H1 (cell line): ENCODE measurements around the gene PPP1R3F. TPM values are rescaled to one million over a fixed set of nuclear protein-coding genes. Genes with fewer than 3 reads are reported as not detected.

Experiments used
- CTCF ChIA-PET: fragments of 300-600 bp; sonication (Branson Sonifier 250); formaldehyde crosslinking; loops from one replicate; lab custom pipeline; 2021; ENCODE audit not compliant: partially characterized antibody; lab: Charles Lee
- POLR2A ChIA-PET: fragments of 300-600 bp; sonication (Branson Sonifier 250); formaldehyde crosslinking; loops from one replicate; lab custom pipeline; 2021; ENCODE audit warnings: inconsistent platforms; ENCODE audit not compliant: partially characterized antibody; lab: Charles Lee
- DNase-seq, 2 experiments: peaks; one replicate each; pipeline versions ENCODE4 v3.0.0 to v3.0.0-alpha.2; 2010 to 2022; ENCODE audit warnings: low spot score in 2 of 2, low read depth in 1 of 2, mixed read lengths in 1 of 2
- FAIRE-seq: peaks from 2 replicates; lab custom pipeline; 2011; peaks lifted over from hg19 to GRCh38; lab: Jason Lieb, UNC
- H2AFZ ChIP-seq: 2 replicates; pipeline ENCODE4 v1.8.1; 2012; ENCODE audit warnings: low read length, inconsistent platforms
- H2AK5ac ChIP-seq: 2 replicates; pipeline ENCODE4 v1.6.1; 2013; ENCODE audit warnings: low read depth, low read length
- H2BK120ac ChIP-seq: replicated peaks from 2 replicates; pipeline ENCODE3; 2013; ENCODE audit warnings: low read depth, low read length, inconsistent platforms
- H2BK12ac ChIP-seq: 2 replicates; pipeline ENCODE4 v1.6.1; 2013; ENCODE audit warnings: low read depth, low read length
- H2BK15ac ChIP-seq: 2 replicates; pipeline ENCODE4 v1.6.1; 2013; ENCODE audit warnings: low read length
- H2BK20ac ChIP-seq: 2 replicates; pipeline ENCODE4 v1.6.1; 2013; ENCODE audit warnings: low read length
- H2BK5ac ChIP-seq: 2 replicates; pipeline ENCODE4 v1.6.1; 2013; ENCODE audit warnings: low read depth, low read length
- H3K14ac ChIP-seq: 2 replicates; pipeline ENCODE4 v1.6.1; 2013; ENCODE audit warnings: inconsistent platforms; ENCODE audit not compliant: insufficient read length
- H3K18ac ChIP-seq: 2 replicates; pipeline ENCODE4 v1.6.1; 2013; ENCODE audit warnings: low read length; ENCODE audit errors: extremely low read depth
- H3K23ac ChIP-seq: 2 replicates; pipeline ENCODE4 v1.6.1; 2013; ENCODE audit warnings: inconsistent platforms; ENCODE audit not compliant: insufficient read length
- H3K23me2 ChIP-seq: 2 replicates; pipeline ENCODE4 v1.6.1; 2013; ENCODE audit warnings: low read depth, low read length
- H3K27ac ChIP-seq: 2 replicates; pipeline ENCODE4 v1.6.1; 2011; ENCODE audit warnings: low read depth, low read length, inconsistent platforms
- H3K27me3 ChIP-seq, 4 experiments: replicated peaks in 1 of 4; 1 replicate in 1 of 4; 2 replicates in 3 of 4; pipeline versions ENCODE4 v1.6.1 to v1.8.1; 2011 to 2013; ENCODE audit warnings: low read length in 3 of 4, mild to moderate bottlenecking in 3 of 4, inconsistent platforms in 2 of 4, mixed read lengths in 2 of 4, moderate library complexity in 1 of 4; ENCODE audit not compliant: control insufficient read depth in 3 of 4, insufficient read depth in 3 of 4; ENCODE audit errors: extremely low read depth in 1 of 4
- H3K36me3 ChIP-seq, 4 experiments: 2 replicates each; pipeline versions ENCODE4 v1.6.1 to v1.8.1; 2011 to 2013; ENCODE audit warnings: mild to moderate bottlenecking in 4 of 4, low read length in 3 of 4, moderate library complexity in 2 of 4, control low read depth in 1 of 4, inconsistent platforms in 1 of 4; ENCODE audit not compliant: insufficient read depth in 4 of 4, control insufficient read depth in 2 of 4
- H3K4ac ChIP-seq: replicated peaks from 2 replicates; pipeline ENCODE3; 2013; ENCODE audit warnings: low read length, low read depth, mixed read lengths, inconsistent platforms; ENCODE audit not compliant: insufficient read length
- H3K4me1 ChIP-seq, 4 experiments: replicated peaks in 1 of 4; 1 replicate in 1 of 4; 2 replicates in 3 of 4; pipeline versions ENCODE4 v1.6.1 to v1.8.1; 2011 to 2013; ENCODE audit warnings: low read length in 3 of 4, inconsistent platforms in 2 of 4, mixed read lengths in 1 of 4; ENCODE audit not compliant: insufficient read depth in 4 of 4, control insufficient read depth in 3 of 4
- H3K4me2 ChIP-seq, 2 experiments: 2 replicates each; pipeline versions ENCODE4 v1.6.1 to v1.8.1; 2011 to 2013; ENCODE audit warnings: low read depth in 2 of 2, low read length in 2 of 2, control low read depth in 1 of 2, inconsistent platforms in 1 of 2, mild to moderate bottlenecking in 1 of 2; ENCODE audit not compliant: insufficient read depth in 1 of 2
- H3K4me3 ChIP-seq, 4 experiments: fragments of 200-600, 300-600 bp in 1 of 4; sonication (generic), shearing (Covaris generic), sonication (Bioruptor Twin) in 1 of 4; 2 replicates each; pipeline versions ENCODE4 v1.5.1 to v1.8.1; 2011 to 2016; ENCODE audit warnings: low read length in 4 of 4, low read depth in 3 of 4, control low read depth in 2 of 4, inconsistent platforms in 2 of 4, mild to moderate bottlenecking in 2 of 4, mixed read lengths in 1 of 4, moderate library complexity in 1 of 4; ENCODE audit not compliant: insufficient read depth in 2 of 4; ENCODE audit errors: extremely low read depth in 1 of 4
- H3K56ac ChIP-seq: replicated peaks from 2 replicates; pipeline ENCODE3; 2013; ENCODE audit warnings: low read depth, mild to moderate bottlenecking, mixed read lengths, low read length, inconsistent platforms; ENCODE audit not compliant: insufficient read length
- H3K79me1 ChIP-seq: 2 replicates; pipeline ENCODE4 v1.6.1; 2013; ENCODE audit warnings: low read depth, low read length, control low read depth
- H3K79me2 ChIP-seq, 2 experiments: 2 replicates each; pipeline versions ENCODE4 v1.6.1 to v1.8.1; 2012 to 2013; ENCODE audit warnings: low read length in 2 of 2, mild to moderate bottlenecking in 2 of 2, inconsistent platforms in 1 of 2; ENCODE audit not compliant: insufficient read depth in 2 of 2, control insufficient read depth in 1 of 2
- H3K9ac ChIP-seq, 4 experiments: replicated peaks in 1 of 4; 1 replicate in 1 of 4; 2 replicates in 3 of 4; pipeline versions ENCODE4 v1.6.1 to v1.8.1; 2011 to 2013; ENCODE audit warnings: low read depth in 3 of 4, low read length in 3 of 4, control low read depth in 2 of 4, mild to moderate bottlenecking in 2 of 4, moderate library complexity in 2 of 4, inconsistent platforms in 1 of 4; ENCODE audit errors: extremely low read depth in 1 of 4
- H3K9me3 ChIP-seq, 2 experiments: 2 replicates each; pipeline versions ENCODE4 v1.6.1 to v1.8.1; 2012 to 2013; ENCODE audit warnings: mild to moderate bottlenecking in 2 of 2, moderate library complexity in 2 of 2, control low read depth in 1 of 2, inconsistent platforms in 1 of 2, low read depth in 1 of 2, low read length in 1 of 2, mixed read lengths in 1 of 2; ENCODE audit not compliant: insufficient read depth in 2 of 2
- H4K20me1 ChIP-seq, 2 experiments: replicated peaks in 1 of 2; 2 replicates each; pipeline versions ENCODE3 to v1.8.1; 2011 to 2013; ENCODE audit warnings: inconsistent platforms in 2 of 2, low read length in 2 of 2, mild to moderate bottlenecking in 1 of 2; ENCODE audit not compliant: insufficient read depth in 2 of 2, control insufficient read depth in 1 of 2
- H4K5ac ChIP-seq: 2 replicates; pipeline ENCODE4 v1.6.1; 2013; ENCODE audit warnings: low read length, low read depth, mixed read lengths, inconsistent platforms; ENCODE audit not compliant: insufficient read length
- H4K8ac ChIP-seq: 2 replicates; pipeline ENCODE4 v1.8.0; 2013; ENCODE audit warnings: mild to moderate bottlenecking, moderate library complexity, low read length, inconsistent platforms; ENCODE audit not compliant: insufficient read depth; ENCODE audit errors: extremely low read depth
- H4K91ac ChIP-seq: replicated peaks from 2 replicates; pipeline ENCODE3; 2013; ENCODE audit warnings: low read length, mixed read lengths, inconsistent platforms; ENCODE audit not compliant: insufficient read length
- BRCA1 ChIP-seq: IDR thresholded peaks from 2 replicates; pipeline ENCODE4 v1.6.1; 2012; ENCODE audit warnings: low read depth, low read length, improper control_type of control experiment
- CHD1 ChIP-seq: IDR thresholded peaks from 2 replicates; pipeline ENCODE4 v1.6.1; 2012; ENCODE audit warnings: low read depth, low read length, improper control_type of control experiment
- FOSL1 ChIP-seq: IDR thresholded peaks from 2 replicates; pipeline ENCODE4 v1.6.1; 2011; ENCODE audit warnings: mild to moderate bottlenecking, low read depth, low read length, moderate library complexity; ENCODE audit not compliant: insufficient read depth
- GABPA ChIP-seq: IDR thresholded peaks from 2 replicates; pipeline ENCODE4 v1.6.1; 2011; ENCODE audit warnings: mild to moderate bottlenecking, low read length, moderate library complexity, borderline replicate concordance; ENCODE audit not compliant: insufficient read depth
- HDAC2 ChIP-seq, 2 experiments: fragments of 300-600 bp in 1 of 2; sonication (generic) in 1 of 2; IDR thresholded peaks; 2 replicates each; pipeline ENCODE4 v1.6.1; 2011 to 2012; ENCODE audit warnings: low read depth in 2 of 2, low read length in 2 of 2, mild to moderate bottlenecking in 2 of 2, moderate library complexity in 2 of 2, borderline replicate concordance in 1 of 2, inconsistent platforms in 1 of 2
- MAX ChIP-seq: IDR thresholded peaks from 2 replicates; pipeline ENCODE4 v1.6.1; 2012; ENCODE audit warnings: inconsistent platforms
- PHF8 ChIP-seq: fragments of 200-600 bp; sonication (generic); conservative IDR thresholded peaks from 2 replicates; pipeline ENCODE4 v1.7.1; 2012; ENCODE audit warnings: low read depth, mild to moderate bottlenecking, inconsistent platforms, low read length, moderate library complexity
- RAD21 ChIP-seq, 2 experiments: IDR thresholded peaks in 1 of 2; conservative IDR thresholded peaks in 1 of 2; 2 replicates each; pipeline ENCODE4 v1.6.1; 2011; ENCODE audit warnings: low read depth in 2 of 2, low read length in 2 of 2, improper control_type of control experiment in 1 of 2, inconsistent platforms in 1 of 2, mild to moderate bottlenecking in 1 of 2, moderate library complexity in 1 of 2
- SIN3A ChIP-seq, 2 experiments: IDR thresholded peaks in 1 of 2; conservative IDR thresholded peaks in 1 of 2; 2 replicates each; pipeline ENCODE4 v1.6.1; 2011 to 2012; ENCODE audit warnings: low read length in 2 of 2, improper control_type of control experiment in 1 of 2, low read depth in 1 of 2, mild to moderate bottlenecking in 1 of 2
- SIX5 ChIP-seq: IDR thresholded peaks from 2 replicates; pipeline ENCODE4 v1.6.1; 2011; ENCODE audit warnings: mild to moderate bottlenecking, low read depth, low read length
- SRF ChIP-seq: IDR thresholded peaks from 2 replicates; pipeline ENCODE4 v1.6.1; 2011; ENCODE audit warnings: mild to moderate bottlenecking, low read depth, low read length, moderate library complexity
- SUZ12 ChIP-seq: fragments of 200-600 bp; sonication (generic); IDR thresholded peaks from 2 replicates; pipeline ENCODE4 v1.6.1; 2012; ENCODE audit warnings: mild to moderate bottlenecking, inconsistent platforms, low read length, moderate library complexity, mixed read lengths
- TEAD4 ChIP-seq: IDR thresholded peaks from 2 replicates; pipeline ENCODE4 v1.6.1; 2012; ENCODE audit warnings: low read depth, low read length, inconsistent platforms, mixed read lengths
- WGBS, 2 experiments: shearing (Covaris generic) in 1 of 2; methylation state at CpG; one replicate each; pipeline versions ENCODE4 v1.1.6 to v1.1.7; 2013 to 2015; ENCODE audit warnings: low lambda C conversion rate in 2 of 2, mixed read lengths in 2 of 2, inconsistent platforms in 1 of 2, low coverage in 1 of 2, missing lambda C conversion rate in 1 of 2; ENCODE audit not compliant: insufficient replicate concordance in 2 of 2, insufficient coverage in 1 of 2, insufficient read length in 1 of 2; ENCODE audit errors: extremely low coverage in 1 of 2, missing lambda C conversion rate in 1 of 2; 5-methylcytosine and 5-hydroxymethylcytosine counted together
- polyA plus RNA-seq, 7 experiments: library from polyadenylated mRNA; depleted of rRNA in 3 of 7; stranded (reverse) in 5 of 7; unstranded in 2 of 7; fragments of >200 nt in 5 of 7; fragments of 200-250 nt in 2 of 7; gene quantifications; 1 replicate in 5 of 7; 2 replicates in 1 of 7; 4 replicates in 1 of 7; pipeline versions ENCODE4 v1.2.1 to v1.2.3, GENCODE V29; 2011 to 2013; ENCODE audit warnings: missing spikeins in 2 of 7, mixed read lengths in 2 of 7
- total RNA-seq: library from RNA; stranded (reverse); fragmentation: NEBNext Ultra II Directional; extraction: Animal tissue kit (Norgen Biotek cat#: 25700); gene quantifications from 2 replicates; pipeline ENCODE4 v1.2.1, GENCODE V29; 2021

Gene PPP1R3F
- total and polyA plus RNA-seq, 2 of the 8 experiments (the other 6 are each of a cell fraction or from before 2014, with no cell fraction given): 5.1 to 6.8 TPM

DNA sequence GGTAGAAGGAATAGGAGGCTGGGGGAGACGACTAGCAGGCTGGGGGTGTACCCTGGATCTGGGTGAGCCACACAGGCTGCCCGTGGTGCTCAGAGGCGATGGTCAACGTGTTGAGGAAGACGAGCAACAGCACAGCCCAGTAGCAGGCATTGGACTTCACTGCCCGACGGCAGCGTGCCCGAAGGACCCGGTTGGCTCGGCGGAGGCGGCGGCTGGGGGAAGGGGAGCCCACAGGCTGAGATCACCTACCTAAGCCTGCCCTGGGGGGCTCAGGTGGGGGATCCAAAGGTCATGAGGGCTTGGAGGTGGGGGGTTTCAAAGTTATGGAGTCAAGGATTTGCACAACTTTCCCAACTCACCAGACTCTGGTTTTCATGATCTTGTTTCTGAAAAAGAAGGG is 43.7 kb upstream of the PPP1R3F start:
- no peak overlapping the region for H3K14ac ChIP-seq
- H3K9ac ChIP-seq: no peak overlapping the region
- H3K4ac ChIP-seq: no peak overlapping the region
- H3K27ac ChIP-seq: no peak overlapping the region
- no peak overlapping the region for H4K8ac ChIP-seq
- no peak overlapping the region for H2BK12ac ChIP-seq
- H2BK5ac ChIP-seq: no peak overlapping the region
- no peaks in the 10 kb centered on the region for H3K27me3 ChIP-seq
- FAIRE-seq (no peak), DNase-seq (no peak)
- no peak overlapping the region for H3K18ac ChIP-seq
- no peak overlapping the region for H2BK15ac ChIP-seq
- no peak overlapping the region for H2BK120ac ChIP-seq
- H3K79me1 ChIP-seq: no peaks in the 10 kb centered on the region
- H4K5ac ChIP-seq: no peak overlapping the region
- no peak overlapping the region for H2AK5ac ChIP-seq
- H3K36me3 ChIP-seq: no peaks in the 10 kb centered on the region
- H3K4me3 ChIP-seq: no peak overlapping the region
- no peaks in the 10 kb centered on the region for H4K20me1 ChIP-seq
- no peak overlapping the region for H2BK20ac ChIP-seq
- H3K4me2 ChIP-seq: no peak overlapping the region
- peaks cover 0 to 6% (median 2%) of the 10 kb centered on the region in 4 experiments; a peak in 2 of 7 replicates for H3K4me1 ChIP-seq
- no peak overlapping the region for H3K23ac ChIP-seq
- no peak overlapping the region for H4K91ac ChIP-seq
- no peaks in the 10 kb centered on the region for H3K9me3 ChIP-seq
- no peak overlapping the region for H3K56ac ChIP-seq
- no peaks in the 10 kb centered on the region for H3K79me2 ChIP-seq
- H2AFZ ChIP-seq: no peak overlapping the region
- WGBS, 2 experiments: 100% methylated on average over 4 of the region's 14 CpGs; no CpG with 5 or more reads in 1 of the 2 experiments
- peaks cover 11% of the 10 kb centered on the region; the same call in 1 of the 2 replicates for H3K23me2 ChIP-seq
- CTCF ChIA-PET: interaction anchor here (1.0 kb wide), 1 partner anchor 463 kb away, joined by 3 read pairs; no protein-coding TSS in a partner anchor
- POLR2A ChIA-PET: no interaction called here
- TF ChIP-seq HDAC2 (IDR thresholded peaks at IDR 0.05; ENCODE audit: borderline replicate concordance in 1 of 2, low read depth in 2 of 2, low read length in 2 of 2) (no peak), SRF (no peak), TEAD4 (no peak), SIN3A (conservative IDR thresholded peaks at IDR 0.05 in 1 of 2, IDR thresholded peaks at IDR 0.05 in 1 of 2; ENCODE audit: low read depth in 1 of 2, low read length in 2 of 2) (no peak), RAD21 (IDR thresholded peaks at IDR 0.05 in 1 of 2, conservative IDR thresholded peaks at IDR 0.05 in 1 of 2; ENCODE audit: low read depth in 2 of 2, low read length in 2 of 2) (no peak), SUZ12 (no peak), PHF8 (no peak), SIX5 (no peak), MAX (no peak), GABPA (no peak), BRCA1 (no peak), CHD1 (no peak), FOSL1 (no peak)
